Smooth muscle cell of the brain vasculature (primary cell): ENCODE measurements around the gene TMEM14C.
"Not testable (repeated sequence)": the region's sequence is repeated elsewhere in the genome, so short reads cannot be mapped to it uniquely, and the experiment has no call there.

Experiments
- DNase-seq: peaks from one replicate; pipeline ENCODE4 v3.0.0-alpha.2; 2012; ENCODE audit warnings: low read depth, low spot score

TMEM14C gene

GRCh38 chr6:10720960-10721849 is 1.7 kb upstream of the TMEM14C start:
- DNase-seq, result not testable (repeated sequence)

- DNase-seq, result no peak
Observed at GRCh38 chr6:10721850-10722569, 860 bp upstream of the TMEM14C start.

GRCh38 chr6:10722570-10722819 is 375 bp upstream of the TMEM14C start:
- DNase-seq, result no peak

GRCh38 chr6:10723567-10723881 is 654 bp downstream of the TMEM14C start:
- DNase-seq, result no peak

GRCh38 chr6:10725044-10725443 is 2.2 kb downstream of the TMEM14C start:
- DNase-seq, result no peak

- no peak for DNase-seq
Observed at GRCh38 chr6:10725716-10726115, 2.8 kb downstream of the TMEM14C start.

- no peak for DNase-seq
Observed at GRCh38 chr6:10730254-10730653, 7.4 kb downstream of the TMEM14C start.

- no peak for DNase-seq
Observed at GRCh38 chr6:10733151-10733715, 10.4 kb downstream of the TMEM14C start.

GRCh38 chr6:10733863-10734262 is 11.0 kb downstream of the TMEM14C start:
- no peak for DNase-seq

- no peak for DNase-seq
Observed at GRCh38 chr6:10736731-10737130, 13.9 kb downstream of the TMEM14C start.

GRCh38 chr6:10740061-10740460 is 17.2 kb downstream of the TMEM14C start:
- DNase-seq, result no peak

GRCh38 chr6:10741643-10742042 is 18.8 kb downstream of the TMEM14C start:
- not testable (repeated sequence) for DNase-seq

GRCh38 chr6:10742251-10742650 is 19.4 kb downstream of the TMEM14C start:
- no peak for DNase-seq

- DNase-seq, result no peak
Observed at GRCh38 chr6:10743515-10743914, 20.6 kb downstream of the TMEM14C start.

- DNase-seq, result no peak
Observed at GRCh38 chr6:10745116-10745515, 22.2 kb downstream of the TMEM14C start.

GRCh38 chr6:10746915-10747250 is 24.0 kb downstream of the TMEM14C start:
- DNase-seq, result no peak

GRCh38 chr6:10747251-10747972 is 24.5 kb downstream of the TMEM14C start, which contains the start of gene TMEM14B:
Gene TMEM14B (plus strand): TSS chr6:10747805. CDS start chr6:10749246, 1,441 bp downstream.
- peak; percentile 90 for DNase-seq

- DNase-seq, result no peak
Observed at GRCh38 chr6:10749734-10750133, 26.9 kb downstream of the TMEM14C start.

- DNase-seq, result not testable (repeated sequence)
Observed at GRCh38 chr6:10750568-10750967, 27.7 kb downstream of the TMEM14C start.

- DNase-seq, result not testable (repeated sequence)
Observed at GRCh38 chr6:10751757-10752156, 28.9 kb downstream of the TMEM14C start.

- DNase-seq, result no peak
Observed at GRCh38 chr6:10756085-10756484, 33.2 kb downstream of the TMEM14C start.

- no peak for DNase-seq
Observed at GRCh38 chr6:10759312-10759839, 36.5 kb downstream of the TMEM14C start.
